Measurements from ENCODE around the gene PTPN22. TPM values are rescaled to one million over a fixed set of nuclear protein-coding genes. Genes with fewer than 3 reads are reported as not detected.

PTPN22 gene
- total RNA-seq, 1 donor from 2014 or later: not detected

- no peak for DNase-seq (ENCODE audit: low read depth)
- Histone ChIP-seq H3K4me3 (ENCODE audit: low read depth, low read length) (no peak overlapping the region), H3K27me3 (ENCODE audit: control insufficient read depth, insufficient read depth, low read length) (no peaks in the 10 kb centered on the region), H3K36me3 (ENCODE audit: control insufficient read depth, insufficient read depth, low read length) (no peaks in the 10 kb centered on the region)
- TF ChIP-seq, protein P1, sequence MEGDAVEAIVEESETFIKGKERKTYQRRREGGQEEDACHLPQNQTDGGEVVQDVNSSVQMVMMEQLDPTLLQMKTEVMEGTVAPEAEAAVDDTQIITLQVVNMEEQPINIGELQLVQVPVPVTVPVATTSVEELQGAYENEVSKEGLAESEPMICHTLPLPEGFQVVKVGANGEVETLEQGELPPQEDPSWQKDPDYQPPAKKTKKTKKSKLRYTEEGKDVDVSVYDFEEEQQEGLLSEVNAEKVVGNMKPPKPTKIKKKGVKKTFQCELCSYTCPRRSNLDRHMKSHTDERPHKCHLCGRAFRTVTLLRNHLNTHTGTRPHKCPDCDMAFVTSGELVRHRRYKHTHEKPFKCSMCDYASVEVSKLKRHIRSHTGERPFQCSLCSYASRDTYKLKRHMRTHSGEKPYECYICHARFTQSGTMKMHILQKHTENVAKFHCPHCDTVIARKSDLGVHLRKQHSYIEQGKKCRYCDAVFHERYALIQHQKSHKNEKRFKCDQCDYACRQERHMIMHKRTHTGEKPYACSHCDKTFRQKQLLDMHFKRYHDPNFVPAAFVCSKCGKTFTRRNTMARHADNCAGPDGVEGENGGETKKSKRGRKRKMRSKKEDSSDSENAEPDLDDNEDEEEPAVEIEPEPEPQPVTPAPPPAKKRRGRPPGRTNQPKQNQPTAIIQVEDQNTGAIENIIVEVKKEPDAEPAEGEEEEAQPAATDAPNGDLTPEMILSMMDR (IDR thresholded peaks at IDR 0.05; ENCODE audit: insufficient read depth, low read length, poor library complexity, severe bottlenecking): no peak
Measured at GRCh38 chr1:113788802-113789201, 82.7 kb downstream of the PTPN22 start.

GRCh38 chr1:113787663-113788062 is 83.8 kb downstream of the PTPN22 start:
- Histone ChIP-seq H3K4me3 (ENCODE audit: low read depth, low read length) (no peak overlapping the region), H3K27me3 (ENCODE audit: control insufficient read depth, insufficient read depth, low read length) (no peaks in the 10 kb centered on the region), H3K36me3 (ENCODE audit: control insufficient read depth, insufficient read depth, low read length) (no peaks in the 10 kb centered on the region)
- DNase-seq (ENCODE audit: low read depth): no peak
- TF ChIP-seq, protein P1 (IDR thresholded peaks at IDR 0.05; ENCODE audit: insufficient read depth, low read length, poor library complexity, severe bottlenecking): no peak

DNA sequence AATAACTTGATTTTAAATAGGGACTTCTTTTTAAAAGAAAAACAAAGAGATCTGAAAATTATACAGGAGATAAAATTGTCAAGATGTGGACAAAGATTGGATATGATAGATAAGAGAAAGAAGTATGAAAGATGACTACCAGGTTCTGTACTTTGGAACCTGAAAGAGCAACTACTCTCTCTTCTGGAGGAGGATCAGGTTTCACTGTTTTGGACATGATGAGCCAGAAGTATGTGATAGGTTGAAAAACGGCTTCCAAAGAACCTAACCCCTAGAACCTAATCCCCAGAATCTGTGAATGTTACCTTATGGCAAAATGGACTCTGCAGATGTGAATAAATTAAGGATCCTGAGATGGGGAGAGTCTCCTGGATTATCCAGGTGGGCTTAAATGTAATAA is 85.4 kb downstream of the PTPN22 start:
- no peaks in the 10 kb centered on the region for H3K36me3 ChIP-seq (ENCODE audit: control insufficient read depth, insufficient read depth, low read length)
- TF ChIP-seq, protein P1 (IDR thresholded peaks at IDR 0.05; ENCODE audit: insufficient read depth, low read length, poor library complexity, severe bottlenecking): no peak
- H3K4me3 ChIP-seq (ENCODE audit: low read depth, low read length): no peak overlapping the region
- H3K27me3 ChIP-seq (ENCODE audit: control insufficient read depth, insufficient read depth, low read length): no peaks in the 10 kb centered on the region
- DNase-seq (ENCODE audit: low read depth): no peak

DNA sequence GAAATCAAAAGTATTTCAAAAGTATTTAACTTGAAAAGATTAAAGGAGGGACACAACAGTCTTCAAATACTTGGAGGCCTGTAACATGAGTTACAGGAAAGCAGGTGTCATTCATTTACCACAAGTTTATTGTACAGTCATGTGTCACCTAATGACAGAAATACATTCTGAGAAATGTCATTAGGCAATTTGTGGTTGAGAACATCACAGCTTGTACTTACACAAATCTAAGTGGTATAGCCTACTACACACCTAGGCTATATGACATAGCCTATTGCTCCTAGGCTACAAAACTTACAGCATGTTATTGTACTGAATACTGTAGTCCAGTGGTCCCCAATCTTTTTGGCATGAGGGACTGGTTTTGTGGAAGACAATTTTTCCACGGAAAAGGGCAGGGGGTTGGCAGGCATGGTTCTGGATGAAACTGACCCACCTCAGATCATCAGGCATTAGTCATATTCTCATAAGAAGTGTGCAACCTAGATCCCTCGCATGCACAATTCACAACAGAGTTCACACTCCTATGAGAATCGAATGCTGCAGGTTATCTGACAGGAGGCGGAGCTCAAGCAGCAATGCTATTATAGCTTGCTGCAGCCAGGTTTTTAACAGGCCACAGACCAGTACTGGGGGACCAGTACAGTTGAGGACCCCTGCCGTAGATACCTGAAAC is 87.3 kb downstream of the PTPN22 start:
- TF ChIP-seq, protein P1 (IDR thresholded peaks at IDR 0.05; ENCODE audit: insufficient read depth, low read length, poor library complexity, severe bottlenecking): no peak
- no peaks in the 10 kb centered on the region for H3K27me3 ChIP-seq (ENCODE audit: control insufficient read depth, insufficient read depth, low read length)
- no peak overlapping the region for H3K4me3 ChIP-seq (ENCODE audit: low read depth, low read length)
- H3K36me3 ChIP-seq (ENCODE audit: control insufficient read depth, insufficient read depth, low read length): no peaks in the 10 kb centered on the region
- no peak for DNase-seq (ENCODE audit: low read depth)

- Histone ChIP-seq H3K4me3 (ENCODE audit: low read depth, low read length) (no peak overlapping the region), H3K27me3 (ENCODE audit: control insufficient read depth, insufficient read depth, low read length) (no peaks in the 10 kb centered on the region), H3K36me3 (ENCODE audit: control insufficient read depth, insufficient read depth, low read length) (no peaks in the 10 kb centered on the region)
- no peak for DNase-seq (ENCODE audit: low read depth)
- TF ChIP-seq, protein P1 (IDR thresholded peaks at IDR 0.05; ENCODE audit: insufficient read depth, low read length, poor library complexity, severe bottlenecking): no peak
Measured at GRCh38 chr1:113783254-113784103, 88.0 kb downstream of the PTPN22 start.

Measured in kidney epithelial cell (primary cell).